ENCODE results near the gene KLRF2.

The KLRF2 gene, protein sequence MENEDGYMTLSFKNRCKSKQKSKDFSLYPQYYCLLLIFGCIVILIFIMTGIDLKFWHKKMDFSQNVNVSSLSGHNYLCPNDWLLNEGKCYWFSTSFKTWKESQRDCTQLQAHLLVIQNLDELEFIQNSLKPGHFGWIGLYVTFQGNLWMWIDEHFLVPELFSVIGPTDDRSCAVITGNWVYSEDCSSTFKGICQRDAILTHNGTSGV

GRCh38 chr12:9881246-9881645 lies at the start of gene KLRF2:
KLRF2 (plus strand) TSS chr12:9881489; CDS start chr12:9881596, 107 bp downstream.
- no peak within 1 kb of the TSS for H3K27ac ChIP-seq (ENCODE audit: low read depth, low read length)
- no peaks in the 10 kb centered on the region for H3F3A ChIP-seq (ENCODE audit: control insufficient read depth, insufficient read depth)
- TF ChIP-seq EZH2phosphoT487 (IDR thresholded peaks at IDR 0.05; ENCODE audit: borderline replicate concordance, low read length) (no peak), CTCF (IDR thresholded peaks at IDR 0.05; ENCODE audit: low read depth, low read length, poor library complexity, severe bottlenecking) (no peak)
- H3K4me3 ChIP-seq (ENCODE audit: low read length): no peak within 1 kb of the TSS
- peaks cover 4% of the 10 kb centered on the region; the same call in 1 of the 2 replicates for H3K27me3 ChIP-seq (ENCODE audit: control insufficient read depth, low read length)
- no peaks in the 10 kb centered on the region for H4K20me1 ChIP-seq (ENCODE audit: control insufficient read depth, insufficient read depth, low read depth, low read length)
- no peaks in the 10 kb centered on the region for H3K9me2 ChIP-seq (replicated peaks; ENCODE audit: control insufficient read depth, low read length)
- H3K4me1 ChIP-seq (ENCODE audit: control insufficient read depth, low read length): no peaks in the 10 kb centered on the region
- H3K9me3 ChIP-seq (ENCODE audit: control insufficient read depth, insufficient read depth, low read length): no peaks in the 10 kb centered on the region
- H3K79me2 ChIP-seq (ENCODE audit: control insufficient read depth, low read length): no peaks in the 10 kb centered on the region
- no peaks in the 10 kb centered on the region for H3K36me3 ChIP-seq (ENCODE audit: control insufficient read depth, low read length)
- no peak within 1 kb of the TSS for H3K4me2 ChIP-seq (ENCODE audit: low read length)

DNA sequence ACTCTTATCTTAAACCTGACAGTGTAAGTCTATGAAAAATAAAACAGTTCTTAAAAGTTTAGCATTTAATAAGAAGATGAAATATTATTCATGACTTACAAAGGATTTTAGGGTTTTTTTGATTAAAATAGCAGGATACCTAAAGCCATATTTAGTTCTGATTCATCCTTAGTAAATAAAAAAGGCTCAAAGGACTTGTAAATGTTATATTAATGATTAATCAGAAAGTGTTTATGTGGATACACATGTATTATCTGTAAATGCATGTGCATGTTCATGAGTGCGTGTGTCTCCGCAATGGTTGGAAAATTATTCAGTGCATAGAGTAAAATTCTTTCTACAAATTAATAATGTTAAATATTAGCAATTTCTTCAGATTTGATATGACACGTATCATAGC lies 49.6 kb upstream of the KLRF2 start:
- no peaks in the 10 kb centered on the region for H3K79me2 ChIP-seq (ENCODE audit: control insufficient read depth, low read length)
- H3K36me3 ChIP-seq (ENCODE audit: control insufficient read depth, low read length): no peaks in the 10 kb centered on the region
- H4K20me1 ChIP-seq (ENCODE audit: control insufficient read depth, insufficient read depth, low read depth, low read length): no peaks in the 10 kb centered on the region
- H3K9me3 ChIP-seq (ENCODE audit: control insufficient read depth, insufficient read depth, low read length): no peaks in the 10 kb centered on the region
- H3K27me3 ChIP-seq (ENCODE audit: control insufficient read depth, low read length): peaks cover 26% of the 10 kb centered on the region
- H3F3A ChIP-seq (ENCODE audit: control insufficient read depth, insufficient read depth): no peaks in the 10 kb centered on the region
- TF ChIP-seq EZH2phosphoT487 (IDR thresholded peaks at IDR 0.05; ENCODE audit: borderline replicate concordance, low read length) (no peak), CTCF (IDR thresholded peaks at IDR 0.05; ENCODE audit: low read depth, low read length, poor library complexity, severe bottlenecking) (no peak)
- no peaks in the 10 kb centered on the region; the same call in 1 of the 2 replicates for H3K9me2 ChIP-seq (replicated peaks; ENCODE audit: control insufficient read depth, low read length)
- H3K4me1 ChIP-seq (ENCODE audit: control insufficient read depth, low read length): no peaks in the 10 kb centered on the region
- H3K4me3 ChIP-seq (ENCODE audit: low read length): no peak overlapping the region
- H3K27ac ChIP-seq (ENCODE audit: low read depth, low read length): no peak overlapping the region
- H3K4me2 ChIP-seq (ENCODE audit: low read length): no peak overlapping the region

DNA sequence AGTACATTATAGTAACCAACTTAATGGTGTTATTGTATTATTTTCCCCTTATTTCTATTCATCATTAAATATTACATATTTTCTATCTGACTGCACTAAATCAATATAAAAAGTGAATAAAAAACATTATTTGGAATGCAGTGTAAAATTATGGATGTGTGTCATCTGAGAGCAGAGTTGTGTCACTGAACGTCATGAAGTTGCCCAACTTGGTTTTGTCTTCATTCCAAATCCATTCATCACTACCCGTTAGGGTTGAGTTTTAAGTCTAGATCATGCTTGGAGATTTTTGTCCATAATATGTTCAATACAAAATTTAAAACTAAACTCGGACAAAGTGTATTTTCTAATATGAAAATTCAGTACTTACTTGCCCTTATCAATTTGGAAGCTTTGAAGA lies 37.9 kb upstream of the KLRF2 start:
- Histone ChIP-seq H3K27me3 (ENCODE audit: control insufficient read depth, low read length) (no peaks in the 10 kb centered on the region), H3K79me2 (ENCODE audit: control insufficient read depth, low read length) (no peaks in the 10 kb centered on the region), H3K27ac (ENCODE audit: low read depth, low read length) (no peak overlapping the region), H4K20me1 (ENCODE audit: control insufficient read depth, insufficient read depth, low read depth, low read length) (no peaks in the 10 kb centered on the region), H3K4me2 (ENCODE audit: low read length) (no peak overlapping the region), H3K4me1 (ENCODE audit: control insufficient read depth, low read length) (no peaks in the 10 kb centered on the region), H3K9me3 (ENCODE audit: control insufficient read depth, insufficient read depth, low read length) (no peaks in the 10 kb centered on the region), H3F3A (ENCODE audit: control insufficient read depth, insufficient read depth) (no peaks in the 10 kb centered on the region), H3K4me3 (ENCODE audit: low read length) (no peak overlapping the region), H3K9me2 (replicated peaks; ENCODE audit: control insufficient read depth, low read length) (no peaks in the 10 kb centered on the region), H3K36me3 (ENCODE audit: control insufficient read depth, low read length) (no peaks in the 10 kb centered on the region)
- TF ChIP-seq EZH2phosphoT487 (IDR thresholded peaks at IDR 0.05; ENCODE audit: borderline replicate concordance, low read length) (no peak), CTCF (IDR thresholded peaks at IDR 0.05; ENCODE audit: low read depth, low read length, poor library complexity, severe bottlenecking) (no peak)
